Measurements from ENCODE around the gene TSHZ2. TPM values are rescaled to one million over a fixed set of nuclear protein-coding genes. Genes with fewer than 3 reads are reported as not detected.

Gene TSHZ2
- total RNA-seq, 1 experiment from 2014 or later = 2.3 TPM

DNA sequence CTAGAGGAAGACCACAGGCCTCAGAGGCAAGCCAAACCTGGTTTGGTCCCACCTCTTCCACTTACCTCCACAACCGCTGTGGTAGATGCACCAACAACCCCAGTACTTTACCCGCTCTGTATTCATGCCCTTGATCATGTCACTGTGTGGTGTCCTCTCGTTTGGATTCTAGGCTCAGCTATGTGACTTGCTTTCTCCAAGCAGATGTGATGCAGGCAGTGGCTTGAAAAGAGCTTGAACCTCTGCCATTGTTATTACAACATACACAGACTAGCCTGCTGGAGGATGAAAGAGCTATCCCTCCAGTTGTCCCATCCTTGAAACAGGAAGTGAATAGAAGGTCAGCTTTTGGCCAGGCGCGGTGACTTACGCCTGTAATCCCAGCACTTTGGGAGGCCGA is 473.8 kb downstream of the TSHZ2 start:
- Mint-ChIP-seq H3K27me3 (ENCODE audit: insufficient read depth, unreplicated experiment) (no peaks in the 10 kb centered on the region), H3K27ac (ENCODE audit: low read depth, unreplicated experiment) (no peak overlapping the region), H3K9me3 (ENCODE audit: unreplicated experiment) (peaks cover 18% of the 10 kb centered on the region), H3K4me1 (ENCODE audit: insufficient read depth, unreplicated experiment) (no peaks in the 10 kb centered on the region), H3K36me3 (ENCODE audit: insufficient read depth, unreplicated experiment) (no peaks in the 10 kb centered on the region), H3K4me3 (ENCODE audit: unreplicated experiment) (no peak overlapping the region)
- BruUV-seq (replicated peaks) = no TSS peak
- DNase-seq (ENCODE audit: unreplicated experiment) = no peak
- ChIA-PET CTCF (interaction anchor here (0.7 to 1.0 kb wide), 3 partner anchors 20 to 1067 kb away, joined by 3 to 4 read pairs (median 3); no protein-coding TSS in a partner anchor), POLR2A (no interaction called here)
- intact Hi-C loops (cut with micrococcal nuclease) = no loop called here
- TF ChIP-seq, protein P1, sequence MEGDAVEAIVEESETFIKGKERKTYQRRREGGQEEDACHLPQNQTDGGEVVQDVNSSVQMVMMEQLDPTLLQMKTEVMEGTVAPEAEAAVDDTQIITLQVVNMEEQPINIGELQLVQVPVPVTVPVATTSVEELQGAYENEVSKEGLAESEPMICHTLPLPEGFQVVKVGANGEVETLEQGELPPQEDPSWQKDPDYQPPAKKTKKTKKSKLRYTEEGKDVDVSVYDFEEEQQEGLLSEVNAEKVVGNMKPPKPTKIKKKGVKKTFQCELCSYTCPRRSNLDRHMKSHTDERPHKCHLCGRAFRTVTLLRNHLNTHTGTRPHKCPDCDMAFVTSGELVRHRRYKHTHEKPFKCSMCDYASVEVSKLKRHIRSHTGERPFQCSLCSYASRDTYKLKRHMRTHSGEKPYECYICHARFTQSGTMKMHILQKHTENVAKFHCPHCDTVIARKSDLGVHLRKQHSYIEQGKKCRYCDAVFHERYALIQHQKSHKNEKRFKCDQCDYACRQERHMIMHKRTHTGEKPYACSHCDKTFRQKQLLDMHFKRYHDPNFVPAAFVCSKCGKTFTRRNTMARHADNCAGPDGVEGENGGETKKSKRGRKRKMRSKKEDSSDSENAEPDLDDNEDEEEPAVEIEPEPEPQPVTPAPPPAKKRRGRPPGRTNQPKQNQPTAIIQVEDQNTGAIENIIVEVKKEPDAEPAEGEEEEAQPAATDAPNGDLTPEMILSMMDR (IDR thresholded peaks at IDR 0.05; ENCODE audit: unreplicated experiment) = no peak

GRCh38 chr20:53447316-53447715 is 475.2 kb downstream of the TSHZ2 start:
- H3K27me3 Mint-ChIP-seq (ENCODE audit: insufficient read depth, unreplicated experiment) = no peaks in the 10 kb centered on the region
- H3K4me1 Mint-ChIP-seq (ENCODE audit: insufficient read depth, unreplicated experiment) = no peaks in the 10 kb centered on the region
- intact Hi-C loops (cut with micrococcal nuclease) = no loop called here
- no peak overlapping the region for H3K4me3 Mint-ChIP-seq (ENCODE audit: unreplicated experiment)
- no peaks in the 10 kb centered on the region for H3K36me3 Mint-ChIP-seq (ENCODE audit: insufficient read depth, unreplicated experiment)
- no peak for DNase-seq (ENCODE audit: unreplicated experiment)
- TF ChIP-seq, protein P1 (IDR thresholded peaks at IDR 0.05; ENCODE audit: unreplicated experiment) = no peak
- BruUV-seq (replicated peaks) = no TSS peak
- H3K9me3 Mint-ChIP-seq (ENCODE audit: unreplicated experiment) = peaks cover 24% of the 10 kb centered on the region
- H3K27ac Mint-ChIP-seq (ENCODE audit: low read depth, unreplicated experiment) = no peak overlapping the region
- CTCF ChIA-PET = no interaction called here
- POLR2A ChIA-PET = interaction anchor here (0.6 kb wide), 1 partner anchor 44 kb away, joined by 3 read pairs; no protein-coding TSS in a partner anchor

- BruUV-seq (replicated peaks) = no TSS peak
- no peak for DNase-seq (ENCODE audit: unreplicated experiment)
- Mint-ChIP-seq H3K4me1 (ENCODE audit: insufficient read depth, unreplicated experiment) (no peaks in the 10 kb centered on the region), H3K9me3 (ENCODE audit: unreplicated experiment) (peaks cover 24% of the 10 kb centered on the region), H3K4me3 (ENCODE audit: unreplicated experiment) (no peak overlapping the region), H3K27ac (ENCODE audit: low read depth, unreplicated experiment) (no peak overlapping the region), H3K36me3 (ENCODE audit: insufficient read depth, unreplicated experiment) (no peaks in the 10 kb centered on the region), H3K27me3 (ENCODE audit: insufficient read depth, unreplicated experiment) (no peaks in the 10 kb centered on the region)
- intact Hi-C loops (cut with micrococcal nuclease) = no loop called here
- ChIA-PET CTCF (interaction anchor here (0.7 kb wide), 1 partner anchor 656 kb away, joined by 3 read pairs; no protein-coding TSS in a partner anchor), POLR2A (no interaction called here)
- TF ChIP-seq, protein P1 (IDR thresholded peaks at IDR 0.05; ENCODE audit: unreplicated experiment) = no peak
These were observed 476.3 kb downstream of the TSHZ2 start for GRCh38 chr20:53448426-53448825.

DNA sequence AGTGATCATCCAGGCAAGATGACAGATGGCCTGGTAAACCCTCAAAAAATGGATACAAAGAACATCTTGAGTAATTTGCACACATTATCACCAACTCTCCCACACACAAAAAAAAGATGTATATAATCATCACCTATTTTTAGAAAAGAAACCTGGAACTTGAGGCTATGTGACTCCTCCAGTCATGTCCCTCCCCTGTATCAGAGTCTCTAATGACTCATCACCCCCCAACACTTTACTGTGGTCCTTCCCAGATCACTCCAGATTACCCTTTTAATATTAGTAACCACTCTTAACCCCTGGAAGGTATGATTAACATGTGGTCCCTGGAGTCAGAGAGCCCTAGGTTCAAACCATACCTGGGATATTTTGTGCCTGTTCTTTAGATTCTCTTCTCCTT is 476.7 kb downstream of the TSHZ2 start:
- no peak for DNase-seq (ENCODE audit: unreplicated experiment)
- POLR2A ChIA-PET = no interaction called here
- H3K9me3 Mint-ChIP-seq (ENCODE audit: unreplicated experiment) = peaks cover 24% of the 10 kb centered on the region
- no peaks in the 10 kb centered on the region for H3K4me1 Mint-ChIP-seq (ENCODE audit: insufficient read depth, unreplicated experiment)
- no peaks in the 10 kb centered on the region for H3K36me3 Mint-ChIP-seq (ENCODE audit: insufficient read depth, unreplicated experiment)
- no peak overlapping the region for H3K27ac Mint-ChIP-seq (ENCODE audit: low read depth, unreplicated experiment)
- TF ChIP-seq, protein P1 (IDR thresholded peaks at IDR 0.05; ENCODE audit: unreplicated experiment) = no peak
- CTCF ChIA-PET = no interaction called here
- no peaks in the 10 kb centered on the region for H3K27me3 Mint-ChIP-seq (ENCODE audit: insufficient read depth, unreplicated experiment)
- no peak overlapping the region for H3K4me3 Mint-ChIP-seq (ENCODE audit: unreplicated experiment)
- intact Hi-C loops (cut with micrococcal nuclease) = no loop called here
- BruUV-seq (replicated peaks) = no TSS peak
